Measurements from ENCODE around the gene RARRES2. TPM values are rescaled to one million over a fixed set of nuclear protein-coding genes. Genes with fewer than 3 reads are reported as not detected.
"Not testable (repeated sequence)": the region's sequence is repeated elsewhere in the genome, so short reads cannot be mapped to it uniquely, and the experiment has no call there.

The RARRES2 gene
- total RNA-seq, 1 donor from 2014 or later, result 24.9 TPM

- not testable (repeated sequence) for H3K4me1 Mint-ChIP-seq; H3K9me3 Mint-ChIP-seq; H3K36me3 Mint-ChIP-seq; H3K27me3 Mint-ChIP-seq (ENCODE audit: low read depth); H3K4me3 Mint-ChIP-seq; H3K27ac Mint-ChIP-seq; DNase-seq (ENCODE audit: low spot score in 2 of 2, unreplicated experiment in 2 of 2)
Measured at GRCh38 chr7:150302908-150303310, 38.5 kb downstream of the RARRES2 start.

GRCh38 chr7:150297978-150298377, 43.5 kb downstream of the RARRES2 start:
- H3K4me3 Mint-ChIP-seq; H3K9me3 Mint-ChIP-seq; H3K36me3 Mint-ChIP-seq; H3K27me3 Mint-ChIP-seq (ENCODE audit: low read depth); DNase-seq (ENCODE audit: low spot score in 2 of 2, unreplicated experiment in 2 of 2); H3K4me1 Mint-ChIP-seq; H3K27ac Mint-ChIP-seq: not testable (repeated sequence)

- H3K4me1 Mint-ChIP-seq; DNase-seq (ENCODE audit: low spot score in 2 of 2, unreplicated experiment in 2 of 2); H3K4me3 Mint-ChIP-seq: not testable (repeated sequence)
Measured at GRCh38 chr7:150296802-150297201, 44.6 kb downstream of the RARRES2 start.

GRCh38 chr7:150295614-150296013, 45.8 kb downstream of the RARRES2 start:
- H3K27me3 Mint-ChIP-seq (ENCODE audit: low read depth); H3K9me3 Mint-ChIP-seq; DNase-seq (ENCODE audit: low spot score in 2 of 2, unreplicated experiment in 2 of 2); H3K4me3 Mint-ChIP-seq; H3K36me3 Mint-ChIP-seq; H3K27ac Mint-ChIP-seq; H3K4me1 Mint-ChIP-seq: not testable (repeated sequence)

More at GRCh38 chr7:150296802-150297201, 44.6 kb downstream of the RARRES2 start:
- H3K9me3 Mint-ChIP-seq; H3K36me3 Mint-ChIP-seq; H3K27me3 Mint-ChIP-seq (ENCODE audit: low read depth); H3K27ac Mint-ChIP-seq: not testable (repeated sequence)

- not testable (repeated sequence) for H3K4me1 Mint-ChIP-seq
Measured at GRCh38 chr7:150295027-150295426, 46.4 kb downstream of the RARRES2 start.

GRCh38 chr7:150290317-150290716, 51.1 kb downstream of the RARRES2 start:
- not testable (repeated sequence) for H3K27ac Mint-ChIP-seq; H3K9me3 Mint-ChIP-seq; DNase-seq (ENCODE audit: low spot score in 2 of 2, unreplicated experiment in 2 of 2); H3K4me3 Mint-ChIP-seq; H3K4me1 Mint-ChIP-seq; H3K27me3 Mint-ChIP-seq (ENCODE audit: low read depth); H3K36me3 Mint-ChIP-seq

More at GRCh38 chr7:150295027-150295426, 46.4 kb downstream of the RARRES2 start:
- H3K9me3 Mint-ChIP-seq; H3K4me3 Mint-ChIP-seq; H3K36me3 Mint-ChIP-seq; H3K27me3 Mint-ChIP-seq (ENCODE audit: low read depth); H3K27ac Mint-ChIP-seq; DNase-seq (ENCODE audit: low spot score in 2 of 2, unreplicated experiment in 2 of 2): not testable (repeated sequence)

GRCh38 chr7:150288816-150289215, 52.6 kb downstream of the RARRES2 start:
- H3K9me3 Mint-ChIP-seq; H3K36me3 Mint-ChIP-seq; DNase-seq (ENCODE audit: low spot score in 2 of 2, unreplicated experiment in 2 of 2); H3K27me3 Mint-ChIP-seq (ENCODE audit: low read depth); H3K4me3 Mint-ChIP-seq; H3K4me1 Mint-ChIP-seq; H3K27ac Mint-ChIP-seq: not testable (repeated sequence)

Other genes with a start within 250 kb of the RARRES2 start
- gene LRRC61, start 18.3 kb downstream of the RARRES2 start, total RNA-seq, result 3.3 to 4.0 TPM (median 3.4 TPM) in 3 replicates
- gene ACTR3C, start 18.1 kb downstream of the RARRES2 start, total RNA-seq, result 0.40 to 0.84 TPM (median 0.47 TPM) in 3 replicates
- gene REPIN1, start 27.2 kb upstream of the RARRES2 start, total RNA-seq, result 147 to 149 TPM (median 148 TPM) in 3 replicates
- 13.3 to 14.9 TPM (median 14.8 TPM) in 3 replicates for gene ZNF775, start 37.7 kb upstream of the RARRES2 start, total RNA-seq
- not detected in 3 replicates for gene GIMAP8, start 109.0 kb upstream of the RARRES2 start, total RNA-seq
- not detected in 3 replicates for gene GIMAP7, start 173.2 kb upstream of the RARRES2 start, total RNA-seq
- not detected in 3 replicates for gene GIMAP4, start 225.8 kb upstream of the RARRES2 start, total RNA-seq

Data from mesothelial cell of epicardium (in vitro differentiated cells).